Loucy (cell line): ENCODE data around the gene SSTR5.

Experiments
- H2AFZ ChIP-seq: fragments of 200-600 bp; sonication (generic); 2 replicates; pipeline ENCODE4 v1.6.0; 2016; ENCODE audit warnings: antibody characterized with exemption, mild to moderate bottlenecking, low read length, moderate library complexity
- H3F3A ChIP-seq: fragments of 200-600 bp; 2 replicates; pipeline ENCODE4 v1.6.0; 2016; ENCODE audit warnings: antibody characterized with exemption, low read depth, mild to moderate bottlenecking
- H3K27me3 ChIP-seq: fragments of 200-600 bp; sonication (generic); 2 replicates; pipeline ENCODE4 v1.6.1; 2014; ENCODE audit warnings: low read length, mild to moderate bottlenecking; ENCODE audit not compliant: insufficient read depth, poor library complexity, severe bottlenecking
- H3K36me3 ChIP-seq: fragments of 200-600 bp; sonication (generic); 2 replicates; pipeline ENCODE4 v1.6.1; 2016; ENCODE audit warnings: low read length; ENCODE audit not compliant: insufficient read depth
- H3K4me1 ChIP-seq: fragments of 200-600 bp; sonication (generic); 2 replicates; pipeline ENCODE4 v1.5.1; 2014; ENCODE audit warnings: low read length, mild to moderate bottlenecking; ENCODE audit not compliant: insufficient read depth, poor library complexity, severe bottlenecking
- H3K4me2 ChIP-seq: fragments of 200-600 bp; sonication (generic); 2 replicates; pipeline ENCODE4 v1.6.0; 2014; ENCODE audit warnings: antibody characterized with exemption, low read length, low read depth, mild to moderate bottlenecking; ENCODE audit not compliant: poor library complexity, severe bottlenecking
- H3K4me3 ChIP-seq: fragments of 200-600 bp; sonication (generic); 2 replicates; pipeline ENCODE4 v1.5.1; 2014; ENCODE audit warnings: low read length, mild to moderate bottlenecking, mixed read lengths; ENCODE audit not compliant: poor library complexity, severe bottlenecking
- H3K79me2 ChIP-seq: fragments of 200-600 bp; sonication (generic); 2 replicates; pipeline ENCODE4 v1.6.1; 2014; ENCODE audit warnings: low read length; ENCODE audit not compliant: insufficient read depth
- H3K9ac ChIP-seq: fragments of 200-600 bp; sonication (generic); 2 replicates; pipeline ENCODE4 v1.6.0; 2014; ENCODE audit warnings: mild to moderate bottlenecking, low read depth, low read length, moderate library complexity; ENCODE audit not compliant: poor library complexity, severe bottlenecking
- H3K9me2 ChIP-seq: fragments of 200-600 bp; sonication (generic); replicated peaks from 2 replicates; pipeline ENCODE4 v1.6.1; 2016; ENCODE audit warnings: low read depth, low read length, mixed read lengths
- H3K9me3 ChIP-seq: fragments of 200-600 bp; sonication (generic); 2 replicates; pipeline ENCODE4 v1.6.1; 2014; ENCODE audit warnings: mild to moderate bottlenecking, antibody characterized with exemption, low read length, low read depth; ENCODE audit not compliant: insufficient read depth
- H4K20me1 ChIP-seq: fragments of 200-600 bp; sonication (generic); 2 replicates; pipeline ENCODE4 v1.6.0; 2014; ENCODE audit warnings: antibody characterized with exemption, low read length, mild to moderate bottlenecking; ENCODE audit not compliant: insufficient read depth, poor library complexity, severe bottlenecking
- CTCF ChIP-seq: fragments of 200-600 bp; sonication (generic); conservative IDR thresholded peaks from 2 replicates; pipeline ENCODE4 v1.5.1; 2014; ENCODE audit warnings: mild to moderate bottlenecking, antibody characterized with exemption, low read length
- EZH2phosphoT487 ChIP-seq: fragments of 200-600 bp; IDR thresholded peaks from 2 replicates; pipeline ENCODE4 v1.6.1; 2018; ENCODE audit warnings: antibody characterized with exemption, mild to moderate bottlenecking, moderate library complexity, borderline replicate concordance

Gene SSTR5

GRCh38 chr16:1129106-1129960, 56.8 kb downstream of the SSTR5 start:
- H3F3A ChIP-seq: no peaks in the 10 kb centered on the region
- no peaks in the 10 kb centered on the region for H3K9me2 ChIP-seq
- no peaks in the 10 kb centered on the region for H3K79me2 ChIP-seq
- no peak overlapping the region for H2AFZ ChIP-seq
- no peaks in the 10 kb centered on the region for H3K9me3 ChIP-seq
- H3K4me3 ChIP-seq: no peak overlapping the region
- H3K4me2 ChIP-seq: no peak overlapping the region
- no peaks in the 10 kb centered on the region for H3K27me3 ChIP-seq
- H4K20me1 ChIP-seq: no peaks in the 10 kb centered on the region
- no peaks in the 10 kb centered on the region for H3K4me1 ChIP-seq
- H3K9ac ChIP-seq: no peak overlapping the region
- TF ChIP-seq EZH2phosphoT487 (no peak), CTCF (no peak)
- H3K36me3 ChIP-seq: no peaks in the 10 kb centered on the region

DNA sequence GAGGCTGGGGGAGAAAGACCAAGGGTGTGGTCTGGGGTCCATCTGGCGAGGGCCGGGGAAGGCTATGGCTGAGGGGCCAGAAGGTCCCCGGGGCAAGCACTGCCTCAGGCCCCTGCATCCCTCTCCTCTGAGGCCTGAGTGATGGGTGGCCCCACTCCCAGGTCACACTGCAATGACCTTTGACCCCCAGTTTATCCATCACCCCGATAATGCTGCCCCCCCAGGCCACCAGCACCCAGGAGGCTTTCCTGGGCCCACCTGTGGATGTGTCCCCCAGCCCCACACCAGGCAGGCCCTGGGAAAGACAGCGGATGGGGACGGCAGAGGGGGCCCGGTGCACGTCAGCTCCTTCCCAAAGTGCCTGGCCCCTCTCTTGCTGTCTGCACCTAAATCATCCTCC, 57.8 kb downstream of the SSTR5 start:
- no peaks in the 10 kb centered on the region for H4K20me1 ChIP-seq
- H3F3A ChIP-seq: no peaks in the 10 kb centered on the region
- no peak overlapping the region for H3K4me3 ChIP-seq
- H3K9me2 ChIP-seq: no peaks in the 10 kb centered on the region
- H3K4me2 ChIP-seq: no peak overlapping the region
- no peaks in the 10 kb centered on the region for H3K27me3 ChIP-seq
- TF ChIP-seq CTCF (no peak), EZH2phosphoT487 (no peak)
- H3K9me3 ChIP-seq: no peaks in the 10 kb centered on the region
- no peak overlapping the region for H3K9ac ChIP-seq
- no peaks in the 10 kb centered on the region for H3K79me2 ChIP-seq
- no peaks in the 10 kb centered on the region for H3K36me3 ChIP-seq
- H2AFZ ChIP-seq: no peak overlapping the region
- no peaks in the 10 kb centered on the region for H3K4me1 ChIP-seq
